ENCODE measurements around the gene FAM222A.

GRCh38 chr12:109711596-109712461 is 1.8 kb upstream of the FAM222A start:
- TF ChIP-seq CTCF (IDR thresholded peaks at IDR 0.05) (no peak), POLR2A (IDR thresholded peaks at IDR 0.05) (no peak)

Data from lower leg skin (tissue), 3 donors.